PC-3 (cell line): Measurements from ENCODE around the gene DUOX1. TPM values are rescaled to one million over a fixed set of nuclear protein-coding genes. Genes with fewer than 3 reads are reported as not detected.

Experiments used
- ATAC-seq: fragments of 200-7000 bp; cut with Tn5 transposase; 2 replicates; pipeline ENCODE4 v1.9.1; 2020; ENCODE audit warnings: mild to moderate bottlenecking, moderate library complexity
- BruUV-seq: library from RNA; stranded (reverse); fragments of 400-500 nt; replicated peaks from 2 replicates; lab custom pipeline; 2021; lab: Mats Ljungman, UMichigan
- CTCF ChIA-PET: fragments of 300-600 bp; sonication (Branson Sonifier 250); formaldehyde crosslinking; loops from one replicate; lab custom pipeline; 2022; ENCODE audit warnings: antibody characterized with exemption; lab: Charles Lee
- POLR2A ChIA-PET: fragments of 300-600 bp; sonication (Branson Sonifier 250); formaldehyde crosslinking; loops from one replicate; lab custom pipeline; 2022; ENCODE audit warnings: antibody characterized with exemption; ENCODE audit not compliant: unreplicated experiment; lab: Charles Lee
- DNase-seq: peaks from one replicate; pipeline ENCODE4 v3.0.0-alpha.2; 2015
- H2AFZ ChIP-seq: fragments of 300-600 bp; sonication (generic); 2 replicates; pipeline ENCODE4 v1.6.0; 2016; ENCODE audit warnings: antibody characterized with exemption, low read length
- H3F3A ChIP-seq: fragments of 300-600 bp; sonication (generic); one replicate; pipeline ENCODE4 v1.6.0; 2017; ENCODE audit warnings: antibody characterized with exemption, low read length, control low read depth, mild to moderate bottlenecking; ENCODE audit not compliant: unreplicated experiment
- H3K27ac ChIP-seq: fragments of 300-600 bp; sonication (generic); 2 replicates; pipeline ENCODE4 v1.5.1; 2016; ENCODE audit warnings: mild to moderate bottlenecking, low read length
- H3K27me3 ChIP-seq: fragments of 300-600 bp; sonication (generic); 2 replicates; pipeline ENCODE4 v1.6.1; 2016; ENCODE audit warnings: low read length, mixed read lengths
- H3K36me3 ChIP-seq: fragments of 300-600 bp; sonication (generic); 2 replicates; pipeline ENCODE4 v1.6.1; 2016; ENCODE audit warnings: low read depth, mixed run types, low read length, mixed read lengths
- H3K4me1 ChIP-seq: fragments of 300-600 bp; sonication (generic); 2 replicates; pipeline ENCODE4 v1.5.1; 2016; ENCODE audit warnings: low read length; ENCODE audit not compliant: insufficient read depth
- H3K4me2 ChIP-seq: fragments of 300-600 bp; sonication (generic); 2 replicates; pipeline ENCODE4 v1.6.0; 2016; ENCODE audit warnings: low read length
- H3K4me3 ChIP-seq: fragments of 300-600 bp; sonication (generic); 2 replicates; pipeline ENCODE4 v1.5.1; 2016; ENCODE audit warnings: mild to moderate bottlenecking, low read length, mixed read lengths
- H3K79me2 ChIP-seq: fragments of 300-600 bp; sonication (generic); 2 replicates; pipeline ENCODE4 v1.6.1; 2017; ENCODE audit warnings: low read length, mixed read lengths
- H3K9ac ChIP-seq: fragments of 300-600 bp; sonication (generic); 2 replicates; pipeline ENCODE4 v1.6.0; 2016; ENCODE audit warnings: mild to moderate bottlenecking, low read length
- H3K9me2 ChIP-seq: fragments of 300-600 bp; sonication (generic); replicated peaks from 2 replicates; pipeline ENCODE4 v1.6.1; 2016; ENCODE audit warnings: mixed run types, low read length, mixed read lengths
- H3K9me3 ChIP-seq: fragments of 300-600 bp; sonication (generic); 2 replicates; pipeline ENCODE4 v1.6.1; 2016; ENCODE audit warnings: low read length, mixed read lengths
- H4K20me1 ChIP-seq: fragments of 300-600 bp; sonication (generic); 2 replicates; pipeline ENCODE4 v1.6.1; 2016; ENCODE audit warnings: low read length, mixed read lengths
- EZH2 ChIP-seq: fragments of 300-600 bp; sonication (generic); IDR thresholded peaks from one replicate; pipeline ENCODE4 v1.6.1; 2017; ENCODE audit warnings: antibody characterized with exemption, mild to moderate bottlenecking, low read length; ENCODE audit not compliant: unreplicated experiment
- EZH2phosphoT487 ChIP-seq: fragments of 300-600 bp; sonication (generic); IDR thresholded peaks from 2 replicates; pipeline ENCODE4 v1.6.1; 2018; ENCODE audit warnings: mild to moderate bottlenecking, antibody characterized with exemption, low read length, borderline replicate concordance
- intact Hi-C: fragments of 100-400 bp; cut with micrococcal nuclease; formaldehyde crosslinking; loops from 2 replicates; pipeline ENCODE4 v1.9.0; 2023
- total RNA-seq: library from RNA; depleted of rRNA; stranded (reverse); fragments of >200 nt; gene quantifications from 2 replicates; pipeline ENCODE4 v1.2.3, GENCODE V29; 2014
- TF ChIP-seq, protein P1 (sequence below): fragments of 300-600 bp; sonication (generic); conservative IDR thresholded peaks from 2 replicates; pipeline ENCODE4 v1.5.1; 2017; ENCODE audit warnings: antibody characterized with exemption, low read depth, mild to moderate bottlenecking, low read length

The DUOX1 gene
- total RNA-seq, 1 experiment from 2014 or later, result not detected

DNA sequence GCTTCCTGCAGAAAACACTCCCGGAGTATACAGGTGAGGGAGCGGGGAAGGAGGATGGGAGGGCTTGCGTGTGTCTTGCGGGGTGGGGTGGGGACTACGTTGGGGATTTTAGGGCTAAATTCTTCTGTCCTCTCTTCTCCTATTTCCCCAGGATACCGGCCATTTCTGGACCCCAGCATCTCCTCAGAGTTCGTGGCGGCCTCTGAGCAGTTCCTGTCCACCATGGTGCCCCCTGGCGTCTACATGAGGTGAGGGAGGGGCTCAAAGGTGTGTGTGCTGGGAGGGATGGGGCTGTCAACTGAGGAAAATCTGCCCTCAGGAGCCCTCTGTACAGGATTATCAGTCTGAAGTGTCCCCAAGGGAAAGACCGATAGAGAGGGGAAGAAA, 6.6 kb downstream of the DUOX1 start:
- no peak overlapping the region for H3K9ac ChIP-seq

DNA sequence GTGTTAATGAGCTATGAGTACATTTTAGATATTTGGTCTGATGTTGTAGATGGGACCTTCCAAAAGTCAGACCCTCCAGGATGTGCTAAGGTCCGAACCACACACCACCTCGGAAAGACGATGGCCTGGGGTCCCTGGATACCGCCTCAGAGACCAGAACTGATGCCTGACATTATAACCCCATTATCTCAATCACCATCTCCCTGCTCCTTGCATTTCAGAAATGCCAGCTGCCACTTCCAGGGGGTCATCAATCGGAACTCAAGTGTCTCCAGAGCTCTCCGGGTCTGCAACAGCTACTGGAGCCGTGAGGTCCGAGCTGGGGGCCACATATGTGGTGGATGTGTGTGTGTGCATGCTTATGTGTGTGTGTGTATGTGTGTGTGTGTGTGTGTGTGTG, 7.9 kb downstream of the DUOX1 start:
- POLR2A ChIA-PET, result no interaction called here
- no peaks in the 10 kb centered on the region for H4K20me1 ChIP-seq
- no peaks in the 10 kb centered on the region for H3K36me3 ChIP-seq
- BruUV-seq, result no TSS peak
- no peaks in the 10 kb centered on the region for H3K9me3 ChIP-seq
- no peaks in the 10 kb centered on the region for H3K9me2 ChIP-seq
- H3F3A ChIP-seq, result no peaks in the 10 kb centered on the region
- no peaks in the 10 kb centered on the region for H3K79me2 ChIP-seq
- H3K4me3 ChIP-seq, result no peak overlapping the region
- no peak overlapping the region for H3K27ac ChIP-seq
- CTCF ChIA-PET, result no interaction called here
- no peaks in the 10 kb centered on the region; the same call in 1 of the 2 replicates for H3K4me1 ChIP-seq
- no peak for TF ChIP-seq EZH2phosphoT487
- no peak for TF ChIP-seq EZH2
- TF ChIP-seq, protein P1, sequence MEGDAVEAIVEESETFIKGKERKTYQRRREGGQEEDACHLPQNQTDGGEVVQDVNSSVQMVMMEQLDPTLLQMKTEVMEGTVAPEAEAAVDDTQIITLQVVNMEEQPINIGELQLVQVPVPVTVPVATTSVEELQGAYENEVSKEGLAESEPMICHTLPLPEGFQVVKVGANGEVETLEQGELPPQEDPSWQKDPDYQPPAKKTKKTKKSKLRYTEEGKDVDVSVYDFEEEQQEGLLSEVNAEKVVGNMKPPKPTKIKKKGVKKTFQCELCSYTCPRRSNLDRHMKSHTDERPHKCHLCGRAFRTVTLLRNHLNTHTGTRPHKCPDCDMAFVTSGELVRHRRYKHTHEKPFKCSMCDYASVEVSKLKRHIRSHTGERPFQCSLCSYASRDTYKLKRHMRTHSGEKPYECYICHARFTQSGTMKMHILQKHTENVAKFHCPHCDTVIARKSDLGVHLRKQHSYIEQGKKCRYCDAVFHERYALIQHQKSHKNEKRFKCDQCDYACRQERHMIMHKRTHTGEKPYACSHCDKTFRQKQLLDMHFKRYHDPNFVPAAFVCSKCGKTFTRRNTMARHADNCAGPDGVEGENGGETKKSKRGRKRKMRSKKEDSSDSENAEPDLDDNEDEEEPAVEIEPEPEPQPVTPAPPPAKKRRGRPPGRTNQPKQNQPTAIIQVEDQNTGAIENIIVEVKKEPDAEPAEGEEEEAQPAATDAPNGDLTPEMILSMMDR, result no peak
- intact Hi-C loops, result no loop called here
- no peak for ATAC-seq
- H3K4me2 ChIP-seq, result no peak overlapping the region
- no peak for DNase-seq
- no peak overlapping the region for H2AFZ ChIP-seq
- H3K9ac ChIP-seq, result no peak overlapping the region
- H3K27me3 ChIP-seq, result no peaks in the 10 kb centered on the region

More for the DNA sequence above, 6.6 kb downstream of the DUOX1 start:
- Histone ChIP-seq H3K9me2 (no peaks in the 10 kb centered on the region), H4K20me1 (no peaks in the 10 kb centered on the region), H3K4me1 (no peaks in the 10 kb centered on the region; the same call in 1 of the 2 replicates), H3K79me2 (no peaks in the 10 kb centered on the region), H3K36me3 (no peaks in the 10 kb centered on the region), H3K4me3 (no peak overlapping the region), H3K27me3 (no peaks in the 10 kb centered on the region), H3K9me3 (no peaks in the 10 kb centered on the region), H3K4me2 (no peak overlapping the region), H3F3A (no peaks in the 10 kb centered on the region), H2AFZ (no peak overlapping the region), H3K27ac (no peak overlapping the region)
- no peak for TF ChIP-seq EZH2
- TF ChIP-seq, protein P1, result no peak
- DNase-seq (no peak), ATAC-seq (no peak)
- BruUV-seq, result no TSS peak
- intact Hi-C loops, result no loop called here
- CTCF ChIA-PET, result no interaction called here
- POLR2A ChIA-PET, result no interaction called here

DNA sequence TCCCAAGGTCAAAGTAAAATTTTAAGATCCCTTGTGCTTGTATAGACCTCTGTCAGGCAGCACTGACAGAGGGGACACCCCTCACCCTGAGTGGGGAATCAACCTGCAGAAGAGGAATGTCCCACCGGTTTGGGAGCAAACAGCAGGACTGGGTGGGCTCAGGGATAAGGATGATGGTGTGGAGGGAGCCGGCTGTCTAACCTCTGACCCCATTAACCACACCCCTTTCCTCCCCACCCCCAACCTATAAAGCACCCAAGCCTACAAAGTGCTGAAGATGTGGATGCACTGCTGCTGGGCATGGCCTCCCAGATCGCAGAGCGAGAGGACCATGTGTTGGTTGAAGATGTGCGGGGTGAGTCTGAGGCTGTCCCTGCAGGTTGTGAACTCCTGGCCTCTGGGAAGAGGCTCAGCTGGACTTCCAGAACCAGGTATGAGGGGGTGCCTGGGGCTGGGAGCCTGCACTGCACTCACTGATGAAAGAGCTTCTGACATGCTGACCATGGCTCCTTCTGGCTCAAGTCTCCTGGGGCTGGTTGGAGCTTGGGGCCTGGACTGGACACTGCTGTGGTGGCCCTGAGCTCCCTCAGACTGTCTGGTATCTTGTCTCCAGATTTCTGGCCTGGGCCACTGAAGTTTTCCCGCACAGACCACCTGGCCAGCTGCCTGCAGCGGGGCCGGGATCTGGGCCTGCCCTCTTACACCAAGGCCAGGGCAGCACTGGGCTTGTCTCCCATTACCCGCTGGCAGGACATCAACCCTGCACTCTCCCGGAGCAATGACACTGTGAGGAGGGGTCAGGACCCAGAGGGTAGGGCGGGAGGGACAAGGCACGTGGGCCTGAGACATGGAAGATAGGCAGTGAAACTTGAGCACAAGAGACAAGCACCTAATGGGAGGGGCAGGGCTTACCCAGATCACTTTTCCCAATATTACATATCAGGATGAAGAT, 9.3 kb downstream of the DUOX1 start:
- H3K27me3 ChIP-seq, result no peaks in the 10 kb centered on the region

More for the DNA sequence above, 9.3 kb downstream of the DUOX1 start:
- Histone ChIP-seq H3F3A (no peaks in the 10 kb centered on the region), H3K27ac (no peak overlapping the region), H3K4me1 (no peaks in the 10 kb centered on the region), H3K4me3 (no peak overlapping the region), H2AFZ (no peak overlapping the region), H3K4me2 (no peak overlapping the region), H3K9me2 (no peaks in the 10 kb centered on the region), H3K36me3 (no peaks in the 10 kb centered on the region), H3K9ac (no peak overlapping the region), H4K20me1 (no peaks in the 10 kb centered on the region), H3K79me2 (no peaks in the 10 kb centered on the region), H3K9me3 (no peaks in the 10 kb centered on the region)
- BruUV-seq, result no TSS peak
- TF ChIP-seq EZH2 (no peak), EZH2phosphoT487 (no peak)
- TF ChIP-seq, protein P1, result no peak
- ATAC-seq (no peak), DNase-seq (no peak)
- POLR2A ChIA-PET, result no interaction called here
- intact Hi-C loops, result no loop called here
- CTCF ChIA-PET, result interaction anchor here (1.4 kb wide), 1 partner anchor 12 kb away, joined by 3 read pairs; no protein-coding TSS in a partner anchor
